H1 (cell line): Measurements from ENCODE around the gene PPP2R2D.

Experiments
- BRCA1 ChIP-seq: IDR thresholded peaks from 2 replicates; pipeline ENCODE4 v1.6.1; 2012; ENCODE audit warnings: low read depth, low read length, improper control_type of control experiment
- EZH2 ChIP-seq: fragments of 200-600 bp; sonication (generic); IDR thresholded peaks from 2 replicates; pipeline ENCODE4 v1.7.1; 2012; ENCODE audit warnings: low read depth, mild to moderate bottlenecking, moderate library complexity, low read length, inconsistent platforms; ENCODE audit not compliant: severe bottlenecking
- KDM1A ChIP-seq: fragments of 200-600, 300-600 bp; sonication (generic); IDR thresholded peaks from 2 replicates; pipeline ENCODE4 v1.7.1; 2016; ENCODE audit warnings: mild to moderate bottlenecking, low read length, borderline replicate concordance
- MAFK ChIP-seq: IDR thresholded peaks from 2 replicates; pipeline ENCODE4 v1.6.1; 2012; ENCODE audit warnings: low read depth, mild to moderate bottlenecking, improper control_type of control experiment, low read length
- RNF2 ChIP-seq: fragments of 200-900, 300-1000 bp; sonication (generic); IDR thresholded peaks from 2 replicates; pipeline ENCODE4 v1.7.1; 2016; ENCODE audit warnings: borderline replicate concordance, low read depth, mild to moderate bottlenecking, antibody characterized with exemption, low read length; ENCODE audit not compliant: poor library complexity, severe bottlenecking; ENCODE audit errors: missing control alignments
- YY1 ChIP-seq: IDR thresholded peaks from 2 replicates; pipeline ENCODE4 v1.6.1; 2011; ENCODE audit warnings: low read depth, mild to moderate bottlenecking, low read length
- TF ChIP-seq, protein P1 (sequence below), 3 experiments: IDR thresholded peaks; 1 replicate in 2 of 3; 2 replicates in 1 of 3; pipeline versions ENCODE4 v1.5.1 to v1.6.1; 2011; ENCODE audit warnings: low read length in 3 of 3, mild to moderate bottlenecking in 3 of 3, inconsistent platforms in 2 of 3, low read depth in 1 of 3, moderate library complexity in 1 of 3; ENCODE audit not compliant: insufficient read depth in 1 of 3; ENCODE audit errors: control extremely low read depth in 1 of 3
- TF ChIP-seq, protein P2 (sequence below): IDR thresholded peaks from 2 replicates; pipeline ENCODE4 v1.6.1; 2012; ENCODE audit warnings: inconsistent platforms

DNA sequence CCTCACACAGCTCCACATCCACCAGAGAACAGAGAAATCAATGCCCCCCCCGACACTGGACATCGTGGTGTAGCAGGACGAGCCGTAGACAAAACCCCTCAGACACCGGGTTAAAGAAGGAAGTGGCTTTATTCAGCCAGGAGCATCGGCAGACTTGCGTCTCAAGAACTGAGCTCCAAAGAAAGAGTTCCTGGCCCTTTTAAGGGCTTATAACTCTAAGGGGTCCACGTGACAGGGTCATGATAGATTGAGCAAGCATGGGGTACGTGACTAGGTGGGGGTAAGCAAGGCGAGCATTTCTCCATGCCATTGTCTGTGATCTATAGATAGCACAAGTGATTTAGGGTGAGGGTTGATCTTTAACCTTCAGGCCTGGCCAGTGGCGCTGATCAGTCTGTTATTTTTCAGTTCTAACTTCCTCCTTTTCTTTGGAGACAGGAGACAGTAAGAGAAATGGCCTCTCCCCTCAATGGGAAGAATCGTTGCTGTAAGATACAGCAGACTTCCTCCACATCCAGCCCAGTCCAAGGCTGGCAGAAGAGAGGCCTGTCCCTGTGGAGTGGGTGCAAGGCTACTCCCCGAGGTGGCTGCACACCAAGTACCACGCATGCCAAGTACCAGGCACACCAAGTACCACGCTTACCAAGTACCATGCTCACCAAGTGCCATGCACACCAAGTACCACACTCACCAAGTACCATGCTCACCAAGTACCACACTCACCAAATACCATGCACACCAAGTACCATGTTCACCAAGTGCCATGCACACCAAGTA is 19.5 kb upstream of the PPP2R2D start:
- TF ChIP-seq RNF2: no peak
- TF ChIP-seq, protein P1, sequence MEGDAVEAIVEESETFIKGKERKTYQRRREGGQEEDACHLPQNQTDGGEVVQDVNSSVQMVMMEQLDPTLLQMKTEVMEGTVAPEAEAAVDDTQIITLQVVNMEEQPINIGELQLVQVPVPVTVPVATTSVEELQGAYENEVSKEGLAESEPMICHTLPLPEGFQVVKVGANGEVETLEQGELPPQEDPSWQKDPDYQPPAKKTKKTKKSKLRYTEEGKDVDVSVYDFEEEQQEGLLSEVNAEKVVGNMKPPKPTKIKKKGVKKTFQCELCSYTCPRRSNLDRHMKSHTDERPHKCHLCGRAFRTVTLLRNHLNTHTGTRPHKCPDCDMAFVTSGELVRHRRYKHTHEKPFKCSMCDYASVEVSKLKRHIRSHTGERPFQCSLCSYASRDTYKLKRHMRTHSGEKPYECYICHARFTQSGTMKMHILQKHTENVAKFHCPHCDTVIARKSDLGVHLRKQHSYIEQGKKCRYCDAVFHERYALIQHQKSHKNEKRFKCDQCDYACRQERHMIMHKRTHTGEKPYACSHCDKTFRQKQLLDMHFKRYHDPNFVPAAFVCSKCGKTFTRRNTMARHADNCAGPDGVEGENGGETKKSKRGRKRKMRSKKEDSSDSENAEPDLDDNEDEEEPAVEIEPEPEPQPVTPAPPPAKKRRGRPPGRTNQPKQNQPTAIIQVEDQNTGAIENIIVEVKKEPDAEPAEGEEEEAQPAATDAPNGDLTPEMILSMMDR (IDR thresholded peaks at IDR 0.05; ENCODE audit: control extremely low read depth in 1 of 3, insufficient read depth in 1 of 3, low read depth in 1 of 3, low read length in 3 of 3): no peak
- TF ChIP-seq EZH2: no peak
- no peak for TF ChIP-seq BRCA1
- TF ChIP-seq, protein P2, sequence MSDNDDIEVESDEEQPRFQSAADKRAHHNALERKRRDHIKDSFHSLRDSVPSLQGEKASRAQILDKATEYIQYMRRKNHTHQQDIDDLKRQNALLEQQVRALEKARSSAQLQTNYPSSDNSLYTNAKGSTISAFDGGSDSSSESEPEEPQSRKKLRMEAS: no peak
- TF ChIP-seq KDM1A: no peak
- TF ChIP-seq YY1: no peak
- TF ChIP-seq MAFK: no peak
